Liver (tissue), 9 donors: ENCODE results near the gene AMZ1. TPM values are rescaled to one million over a fixed set of nuclear protein-coding genes. Genes with fewer than 3 reads are reported as not detected.

Source experiments
- DNase-seq: peaks from one replicate; pipeline ENCODE4 v3.0.0-alpha.2; 2017; ENCODE audit warnings: low spot score
- H3K27ac ChIP-seq, 2 donors: one replicate each; pipeline ENCODE4 v1.7.0; 2013; ENCODE audit warnings: inconsistent platforms in 2 of 2, low read length in 2 of 2, control low read depth in 1 of 2, low read depth in 1 of 2, mild to moderate bottlenecking in 1 of 2
- H3K27me3 ChIP-seq, 4 donors: one replicate each; pipeline versions ENCODE4 v1.6.1 to v1.7.0; 2013; ENCODE audit warnings: low read length in 3 of 4, inconsistent platforms in 1 of 4, mild to moderate bottlenecking in 1 of 4, moderate library complexity in 1 of 4; ENCODE audit not compliant: control insufficient read depth in 4 of 4, insufficient read depth in 4 of 4
- H3K36me3 ChIP-seq, 4 donors: one replicate each; pipeline versions ENCODE4 v1.6.1 to v1.7.0; 2013; ENCODE audit warnings: low read length in 3 of 4, mild to moderate bottlenecking in 3 of 4, low read depth in 1 of 4, moderate library complexity in 1 of 4; ENCODE audit not compliant: control insufficient read depth in 4 of 4, insufficient read depth in 3 of 4
- H3K4me1 ChIP-seq, 4 donors: one replicate each; pipeline versions ENCODE4 v1.6.1 to v1.7.0; 2013; ENCODE audit warnings: low read length in 3 of 4, mild to moderate bottlenecking in 3 of 4, moderate library complexity in 1 of 4; ENCODE audit not compliant: control insufficient read depth in 4 of 4, insufficient read depth in 4 of 4
- H3K4me3 ChIP-seq, 3 donors: one replicate each; pipeline versions ENCODE4 v1.6.1 to v1.7.0; 2013; ENCODE audit warnings: low read length in 3 of 3, control low read depth in 1 of 3, low read depth in 1 of 3, mild to moderate bottlenecking in 1 of 3
- H3K9ac ChIP-seq, 2 donors: one replicate each; pipeline ENCODE4 v1.7.0; 2013; ENCODE audit warnings: low read length in 2 of 2, mild to moderate bottlenecking in 2 of 2, moderate library complexity in 2 of 2, control low read depth in 1 of 2, low read depth in 1 of 2
- H3K9me3 ChIP-seq, 4 donors: one replicate each; pipeline versions ENCODE4 v1.6.1 to v1.7.0; 2013; ENCODE audit warnings: low read length in 3 of 4; ENCODE audit not compliant: control insufficient read depth in 4 of 4
- ATF3 ChIP-seq: IDR thresholded peaks from 2 replicates; pipeline ENCODE4 v1.6.1; 2016; ENCODE audit warnings: antibody characterized with exemption
- CTCF ChIP-seq: fragments of 150-350 bp; IDR thresholded peaks from 2 replicates; pipeline ENCODE4 v1.5.1; 2017; ENCODE audit warnings: improper control_type of control experiment, low read depth, low read length; ENCODE audit not compliant: missing input control
- EGR1 ChIP-seq, 2 donors: IDR thresholded peaks; 2 replicates each; pipeline ENCODE4 v1.6.1; 2016 to 2018; ENCODE audit warnings: antibody characterized with exemption in 2 of 2, low read depth in 2 of 2
- FOXA1 ChIP-seq: IDR thresholded peaks from 2 replicates; pipeline ENCODE4 v1.6.1; 2016; ENCODE audit warnings: antibody characterized with exemption
- FOXA2 ChIP-seq: IDR thresholded peaks from 2 replicates; pipeline ENCODE4 v1.6.1; 2016; ENCODE audit warnings: antibody characterized with exemption
- GABPA ChIP-seq, 2 donors: IDR thresholded peaks in 1 of 2; conservative IDR thresholded peaks in 1 of 2; 2 replicates each; pipeline ENCODE4 v1.6.1; 2016; ENCODE audit warnings: antibody characterized with exemption in 2 of 2, mild to moderate bottlenecking in 1 of 2, moderate library complexity in 1 of 2
- HNF4A ChIP-seq, 2 donors: conservative IDR thresholded peaks; 2 replicates each; pipeline ENCODE4 v1.6.1; 2016; ENCODE audit warnings: antibody characterized with exemption in 2 of 2, mild to moderate bottlenecking in 2 of 2
- HNF4G ChIP-seq: IDR thresholded peaks from 2 replicates; pipeline ENCODE4 v1.6.1; 2016; ENCODE audit warnings: antibody characterized with exemption
- JUND ChIP-seq, 2 donors: IDR thresholded peaks; 2 replicates each; pipeline ENCODE4 v1.6.1; 2016; ENCODE audit warnings: antibody characterized with exemption in 2 of 2
- MAX ChIP-seq: IDR thresholded peaks from 2 replicates; pipeline ENCODE4 v1.6.1; 2016; ENCODE audit warnings: antibody characterized with exemption
- NR2F2 ChIP-seq: IDR thresholded peaks from 2 replicates; pipeline ENCODE4 v1.6.1; 2016; ENCODE audit warnings: antibody characterized with exemption
- RAD21 ChIP-seq, 2 donors: IDR thresholded peaks; 2 replicates each; pipeline ENCODE4 v1.6.1; 2016; ENCODE audit warnings: antibody characterized with exemption in 2 of 2, mild to moderate bottlenecking in 2 of 2
- REST ChIP-seq: IDR thresholded peaks from 2 replicates; pipeline ENCODE4 v1.6.1; 2016; ENCODE audit warnings: antibody characterized with exemption, mild to moderate bottlenecking
- RXRA ChIP-seq, 2 donors: IDR thresholded peaks; 2 replicates each; pipeline ENCODE4 v1.6.1; 2017 to 2018; ENCODE audit warnings: antibody characterized with exemption in 2 of 2, mild to moderate bottlenecking in 1 of 2
- SP1 ChIP-seq: IDR thresholded peaks from 2 replicates; pipeline ENCODE4 v1.6.1; 2018; ENCODE audit warnings: antibody characterized with exemption, mild to moderate bottlenecking
- TAF1 ChIP-seq: conservative IDR thresholded peaks from 2 replicates; pipeline ENCODE4 v1.6.1; 2016; ENCODE audit warnings: antibody characterized with exemption, mild to moderate bottlenecking
- YY1 ChIP-seq: IDR thresholded peaks from 2 replicates; pipeline ENCODE4 v1.6.1; 2016; ENCODE audit warnings: antibody characterized with exemption, mild to moderate bottlenecking
- ZBTB33 ChIP-seq: IDR thresholded peaks from 2 replicates; pipeline ENCODE4 v1.6.1; 2016; ENCODE audit warnings: antibody characterized with exemption
- WGBS: extraction: QIAGEN DNeasy Blood & Tissue Kit; methylation state at CpG from one replicate; pipeline ENCODE4 v1.1.7; 2013; 5-methylcytosine and 5-hydroxymethylcytosine counted together
- polyA plus RNA-seq, 2 donors: library from polyadenylated mRNA; stranded (reverse) in 1 of 2; unstranded in 1 of 2; fragments of 200-250 nt in 1 of 2; fragments of >200 nt in 1 of 2; fragmentation: Nextera tagmentation in 1 of 2; extraction: Ambion mirVana in 1 of 2; gene quantifications; one replicate each; pipeline versions ENCODE4 v1.2.1 to v1.2.3, GENCODE V29; 2013 to 2015
- total RNA-seq, 2 donors: library from RNA; depleted of rRNA; stranded (reverse); fragments of >200 nt; gene quantifications; one replicate each; pipeline ENCODE4 v1.2.3, GENCODE V29; 2014
- donor health status: healthy.
- donor health status: healthy.
- donor health status: healthy.
- donor health status: healthy.
- donor health status: healthy.

AMZ1 gene
- total and polyA plus RNA-seq, 4 donors = 0.10 to 1.3 (median 1.1) TPM; not detected in 1

GRCh38 chr7:2689951-2690705, 2.1 kb downstream of the AMZ1 start:
- no peak for DNase-seq
- TF ChIP-seq FOXA2 (no peak), RAD21 (IDR thresholded peaks at IDR 0.05) (no peak), RXRA (IDR thresholded peaks at IDR 0.05) (no peak), SP1 (no peak), HNF4A (conservative IDR thresholded peaks at IDR 0.05) (no peak), REST (no peak), YY1 (no peak), FOXA1 (no peak), MAX (no peak), JUND (IDR thresholded peaks at IDR 0.05) (no peak), ZBTB33 (no peak), EGR1 (IDR thresholded peaks at IDR 0.05; ENCODE audit: low read depth in 2 of 2) (no peak), ATF3 (no peak), GABPA (IDR thresholded peaks at IDR 0.05 in 1 of 2, conservative IDR thresholded peaks at IDR 0.05 in 1 of 2) (no peak), HNF4G (no peak), CTCF (no peak), NR2F2 (no peak), TAF1 (no peak)
- Histone ChIP-seq H3K27ac (no peak overlapping the region), H3K9ac (no peak overlapping the region), H3K9me3 (no peaks in the 10 kb centered on the region), H3K4me1 (peaks cover 2 to 16% (median 11%) of the 10 kb centered on the region in 4 donors), H3K27me3 (peaks cover 0 to 2% (median 0%) of the 10 kb centered on the region in 4 donors), H3K4me3 (no peak overlapping the region), H3K36me3 (no peaks in the 10 kb centered on the region)
- WGBS = 70% methylated on average over 23 of the region's 23 CpGs
